Glomerular endothelial cell (primary cell): Measurements from ENCODE around the gene GALNT16. TPM values are rescaled to one million over a fixed set of nuclear protein-coding genes. Genes with fewer than 3 reads are reported as not detected.

ENCODE experiments used
- DNase-seq: peaks from one replicate; pipeline ENCODE4 v3.0.0-alpha.2; 2011; ENCODE audit warnings: low read depth, low spot score; ENCODE audit errors: extremely low read depth
- total RNA-seq: library from RNA; depleted of rRNA; stranded (reverse); fragments of >200 nt; gene quantifications from 2 replicates; pipeline ENCODE4 v1.2.3, GENCODE V29; 2015

The GALNT16 gene
- total RNA-seq, 1 donor from 2014 or later = 0.70 TPM

DNA sequence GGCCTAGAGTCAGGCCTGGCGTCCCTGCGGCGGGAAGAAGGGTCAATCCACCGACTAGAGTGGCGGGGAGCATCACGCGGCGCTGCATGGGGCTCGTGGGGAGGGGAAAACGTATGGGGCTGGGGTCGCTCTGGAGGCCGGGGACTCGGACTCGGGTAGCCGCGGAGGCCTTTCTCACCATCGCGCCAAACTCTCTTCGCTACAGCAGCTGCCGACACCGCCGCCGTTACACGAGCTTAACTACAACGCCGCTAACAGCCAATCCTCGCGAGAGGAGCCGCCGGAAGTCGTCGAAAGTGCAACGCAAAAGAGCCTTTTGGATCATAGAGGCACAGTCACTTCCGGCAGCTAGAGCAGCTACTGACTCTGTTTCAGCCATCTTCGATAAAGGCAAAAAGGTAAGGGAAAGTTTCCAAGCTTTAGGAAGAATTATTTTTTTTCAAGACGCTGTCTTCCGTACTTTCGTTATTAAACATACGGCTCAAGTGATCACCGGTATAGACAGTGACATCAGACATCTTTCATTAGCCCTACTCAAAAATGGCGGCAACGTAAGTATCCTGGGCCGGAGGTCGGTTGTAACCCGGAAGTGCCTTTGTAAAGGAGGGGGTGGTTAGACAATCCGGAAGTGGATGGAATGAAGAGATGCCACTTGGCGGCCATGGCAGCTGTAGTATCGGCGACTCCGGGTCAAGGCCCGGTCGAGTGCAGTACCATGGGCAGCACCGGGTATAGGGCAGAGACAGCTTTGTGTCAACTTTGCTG is 138.3 kb downstream of the GALNT16 start, which contains the start of the genes ERH and SLC39A9:
ERH (minus strand) TSS at position 247 of the 765 bp plus-strand sequence; CDS start at position 181, 66 bp downstream.
SLC39A9 (plus strand) TSS at position 640 of the 765 bp plus-strand sequence. CDS start 678 bp downstream, outside the sequence.
- peak; percentile 96 for DNase-seq

DNA sequence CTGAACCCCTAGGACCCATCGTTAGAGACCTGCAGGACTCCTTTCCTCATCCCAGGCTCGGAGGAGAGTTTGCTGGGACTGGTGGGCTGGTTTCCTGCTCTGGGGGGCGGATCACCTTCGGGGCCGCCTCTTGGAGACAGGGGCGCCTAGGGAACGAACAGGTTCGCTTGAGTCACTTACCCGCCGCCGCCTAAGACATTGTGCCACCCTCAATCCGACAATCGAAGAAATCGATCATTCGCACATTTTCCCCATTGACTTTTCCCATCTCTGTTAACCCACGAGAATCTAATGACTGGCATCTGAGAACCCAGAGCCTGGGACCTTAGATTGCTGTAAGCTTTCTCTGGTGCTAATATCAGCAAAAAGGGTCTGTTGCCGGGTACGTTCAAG is 138.9 kb downstream of the GALNT16 start:
- no peak for DNase-seq

DNA sequence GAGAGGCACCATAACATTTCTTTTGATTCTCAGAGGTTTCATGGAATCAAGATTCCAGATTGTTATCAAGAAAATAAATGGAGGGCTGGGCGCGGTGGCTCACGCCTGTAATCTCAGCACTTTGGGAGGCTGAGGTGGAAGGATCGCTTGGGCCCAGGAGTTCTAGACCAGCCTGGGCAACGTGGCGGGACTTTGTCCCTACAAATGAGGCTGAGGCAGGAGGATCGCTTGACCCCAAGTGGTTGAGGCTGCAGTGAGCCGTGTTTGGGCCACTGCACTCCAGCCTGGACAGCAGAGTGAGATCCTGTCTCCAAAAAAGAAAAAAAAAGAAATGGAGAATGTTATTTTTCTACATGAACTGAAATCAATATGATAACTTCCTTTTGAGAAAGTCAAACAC is 139.8 kb downstream of the GALNT16 start:
- DNase-seq = no peak

DNA sequence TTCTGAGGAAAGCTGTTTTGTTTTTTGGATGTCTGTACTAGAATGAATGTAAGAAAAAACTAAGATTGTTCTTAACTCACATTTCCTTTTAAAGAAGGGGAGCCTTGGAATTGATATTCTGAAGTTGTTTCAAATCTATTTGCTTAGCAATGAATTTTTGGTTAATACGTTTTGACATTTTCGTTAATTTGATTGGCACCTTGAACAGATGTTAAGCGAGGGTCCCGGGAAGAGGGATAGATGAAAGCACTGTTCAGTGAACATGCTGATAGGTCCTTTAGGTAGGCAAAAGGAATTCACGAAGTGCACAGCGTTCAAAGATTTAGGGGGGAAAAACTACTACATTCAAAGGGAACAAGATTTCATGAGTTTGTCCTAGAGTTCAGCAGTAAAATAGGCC is 140.2 kb downstream of the GALNT16 start:
- no peak for DNase-seq

DNA sequence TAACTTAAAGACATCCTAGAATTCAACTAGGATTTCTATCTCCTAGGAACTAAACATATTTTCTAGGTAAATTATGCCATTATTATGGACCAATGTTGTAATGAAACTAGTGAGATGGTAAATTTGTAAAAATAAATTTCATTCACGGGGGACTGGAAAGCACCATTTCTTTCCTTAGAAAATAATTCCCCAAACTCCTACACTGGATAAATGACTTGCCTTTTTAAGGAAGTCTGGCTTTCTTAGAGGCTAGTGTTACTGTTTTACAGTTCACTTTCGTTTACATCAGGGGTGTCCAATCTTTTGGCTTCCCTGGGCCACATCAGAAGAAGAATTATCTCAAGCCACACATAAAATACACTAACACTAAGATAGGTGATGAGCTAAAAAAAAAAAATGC is 141.9 kb downstream of the GALNT16 start:
- DNase-seq = no peak

DNA sequence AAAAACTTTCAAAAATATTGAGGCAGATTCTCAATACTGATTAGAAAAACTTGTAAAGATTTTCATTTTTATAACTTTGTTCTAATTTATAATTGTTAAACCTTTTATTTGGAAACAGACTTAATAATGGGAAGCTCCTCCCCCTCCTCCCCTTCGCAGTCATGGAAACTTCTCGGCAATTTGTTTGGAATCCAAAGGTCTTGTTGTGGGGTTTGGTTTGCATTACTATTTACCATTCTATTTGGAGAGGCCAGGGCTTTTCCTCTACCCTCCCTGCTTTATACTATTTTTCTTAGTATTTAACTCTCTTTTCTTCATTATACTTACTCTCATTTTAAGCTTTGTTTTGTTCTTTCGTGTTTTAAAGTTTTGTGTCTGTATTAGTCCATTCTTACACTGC is 144.5 kb downstream of the GALNT16 start:
- DNase-seq = no peak

DNA sequence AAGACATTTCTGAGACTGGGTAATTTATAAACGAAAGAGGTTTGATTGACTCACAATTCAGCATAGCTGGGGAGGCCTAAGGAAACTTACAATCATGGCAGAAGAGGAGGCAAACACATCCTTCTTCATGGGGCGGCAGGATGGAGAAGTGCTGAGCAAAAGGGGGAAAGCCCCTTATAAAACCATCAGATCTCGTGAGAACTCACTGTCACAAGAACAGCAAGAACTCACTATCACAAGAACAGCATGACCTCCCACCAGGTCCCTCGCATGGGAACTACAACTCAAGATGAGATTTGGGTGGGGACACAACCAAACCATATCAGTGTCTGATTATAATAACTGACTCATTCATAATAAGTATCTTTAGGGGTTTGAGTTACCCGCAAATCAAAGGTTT is 144.9 kb downstream of the GALNT16 start:
- no peak for DNase-seq

DNA sequence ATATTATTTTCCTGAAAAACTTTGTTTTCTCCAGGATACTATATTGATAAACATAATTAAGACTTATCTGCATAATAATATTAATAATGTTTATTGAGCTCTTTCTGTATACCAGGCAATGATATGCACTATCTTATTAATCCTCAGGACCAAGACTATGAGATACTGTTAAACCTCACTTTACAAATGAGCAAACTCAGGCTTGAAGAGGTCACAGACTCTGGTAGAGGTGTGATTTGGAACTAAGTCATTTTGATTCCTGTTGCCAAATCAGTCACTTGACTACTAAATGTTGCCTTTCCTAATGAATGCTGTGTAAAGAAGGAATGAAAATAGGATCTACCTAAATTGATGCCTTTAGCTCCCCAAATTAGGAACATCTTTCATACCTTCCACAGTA is 145.8 kb downstream of the GALNT16 start:
- DNase-seq = no peak

Other genes starting within 250 kb of the GALNT16 start
- gene DCAF5, start 107.0 kb upstream of the GALNT16 start, total RNA-seq = 20.3 and 37.4 TPM in 2 replicates
- gene EXD2, start 68.7 kb upstream of the GALNT16 start, total RNA-seq = 28.0 and 30.5 TPM in 2 replicates
- gene ERH, start 138.1 kb downstream of the GALNT16 start, total RNA-seq = 124 and 128 TPM in 2 replicates
- gene SLC39A9, start 138.5 kb downstream of the GALNT16 start, total RNA-seq = 57.2 and 66.7 TPM in 2 replicates
- gene PLEKHD1, start 224.6 kb downstream of the GALNT16 start, total RNA-seq = 0.18 TPM in 1 of 2 replicates, not detected in the other